ENCODE data around the gene SAYSD1.
A peak's percentile ranks its signal among the peaks of the same experiment; 100 is the strongest.

Gene SAYSD1

GRCh38 chr6:39114704-39115599 lies at the start of gene SAYSD1:
SAYSD1 (minus strand) TSS chr6:39115186; CDS start chr6:39115089, 97 bp downstream.
- H3K27ac ChIP-seq = peak within 1 kb of the TSS; percentile 94

GRCh38 chr6:39157511-39157910 lies 42.5 kb upstream of the SAYSD1 start:
- TF ChIP-seq ZFX (IDR thresholded peaks at IDR 0.05) (no peak), CTCF (conservative IDR thresholded peaks at IDR 0.05) (no peak)
- no peak overlapping the region for H3K27ac ChIP-seq

More at GRCh38 chr6:39114704-39115599, at the start of gene SAYSD1:
- TF ChIP-seq ZFX (IDR thresholded peaks at IDR 0.05) = peak; percentile 91
- no peak for TF ChIP-seq CTCF (conservative IDR thresholded peaks at IDR 0.05)

GRCh38 chr6:39156801-39157200 lies 41.8 kb upstream of the SAYSD1 start:
- no peak overlapping the region for H3K27ac ChIP-seq
- TF ChIP-seq ZFX (IDR thresholded peaks at IDR 0.05) (no peak), CTCF (conservative IDR thresholded peaks at IDR 0.05) (no peak)

- no peak overlapping the region for H3K27ac ChIP-seq
- no peak for TF ChIP-seq CTCF (conservative IDR thresholded peaks at IDR 0.05)
- TF ChIP-seq ZFX (IDR thresholded peaks at IDR 0.05) = no peak
Observed at GRCh38 chr6:39154705-39155104, 39.7 kb upstream of the SAYSD1 start.

- H3K27ac ChIP-seq = no peak overlapping the region
- no peak for TF ChIP-seq CTCF (conservative IDR thresholded peaks at IDR 0.05)
- no peak for TF ChIP-seq ZFX (IDR thresholded peaks at IDR 0.05)
Observed at GRCh38 chr6:39153766-39154397, 38.9 kb upstream of the SAYSD1 start.

- H3K27ac ChIP-seq = no peak overlapping the region
- TF ChIP-seq ZFX (IDR thresholded peaks at IDR 0.05) (no peak), CTCF (conservative IDR thresholded peaks at IDR 0.05) (no peak)
Observed at GRCh38 chr6:39152262-39152661, 37.3 kb upstream of the SAYSD1 start.

- no peak for TF ChIP-seq CTCF (conservative IDR thresholded peaks at IDR 0.05)
- TF ChIP-seq ZFX (IDR thresholded peaks at IDR 0.05) = no peak
- no peak overlapping the region for H3K27ac ChIP-seq
Observed at GRCh38 chr6:39151211-39151610, 36.2 kb upstream of the SAYSD1 start.
